Left lobe of liver (tissue), 2 donors: ENCODE data around the gene RASGRP1. TPM values are rescaled to one million over a fixed set of nuclear protein-coding genes. Genes with fewer than 3 reads are reported as not detected.

Experiments
- ATAC-seq: fragments of 200-7000 bp; cut with Tn5 transposase; one replicate; pipeline ENCODE4 v1.9.1; 2020; ENCODE audit warnings: mild to moderate bottlenecking, moderate library complexity
- DNase-seq: peaks from one replicate; pipeline ENCODE4 v3.0.0-alpha.2; 2020; ENCODE audit warnings: low spot score
- total RNA-seq: library from RNA; stranded (reverse); gene quantifications from one replicate; pipeline ENCODE4 v1.2.1, GENCODE V29; 2021
- donor health status: DM: no; HTN: no; CAD: no; lungs with moderate emphysema.
- donor health status: DM: no; HTN: yes; CAD: no.

Gene RASGRP1
- total RNA-seq, 1 donor from 2014 or later = 0.28 TPM

- no peak for ATAC-seq
- no peak for DNase-seq
Observed at GRCh38 chr15:38538328-38539007, 26.1 kb downstream of the RASGRP1 start.

DNA sequence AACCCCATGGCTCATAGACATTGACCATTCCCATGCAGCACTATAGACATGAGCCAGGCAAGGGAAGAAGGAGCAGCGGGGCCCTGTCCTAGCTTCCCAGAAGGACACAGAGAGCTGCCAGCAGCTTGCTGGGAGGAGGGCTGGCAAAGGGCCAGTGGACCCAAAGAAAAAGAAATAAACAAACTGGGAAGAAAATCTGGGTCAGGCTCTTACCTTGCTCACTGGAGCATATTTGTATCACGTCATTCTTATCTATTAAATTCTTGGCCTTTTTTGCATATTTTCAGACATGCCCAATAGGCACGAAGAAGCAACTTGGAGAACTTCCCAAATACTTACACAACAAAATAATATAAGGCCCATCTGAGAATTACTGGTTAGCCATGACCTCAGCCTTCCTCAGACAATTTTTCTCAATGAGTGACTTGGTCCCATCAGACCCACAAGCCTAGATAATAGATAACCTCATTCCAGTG, 28.4 kb downstream of the RASGRP1 start:
- no peak for ATAC-seq
- DNase-seq = no peak

DNA sequence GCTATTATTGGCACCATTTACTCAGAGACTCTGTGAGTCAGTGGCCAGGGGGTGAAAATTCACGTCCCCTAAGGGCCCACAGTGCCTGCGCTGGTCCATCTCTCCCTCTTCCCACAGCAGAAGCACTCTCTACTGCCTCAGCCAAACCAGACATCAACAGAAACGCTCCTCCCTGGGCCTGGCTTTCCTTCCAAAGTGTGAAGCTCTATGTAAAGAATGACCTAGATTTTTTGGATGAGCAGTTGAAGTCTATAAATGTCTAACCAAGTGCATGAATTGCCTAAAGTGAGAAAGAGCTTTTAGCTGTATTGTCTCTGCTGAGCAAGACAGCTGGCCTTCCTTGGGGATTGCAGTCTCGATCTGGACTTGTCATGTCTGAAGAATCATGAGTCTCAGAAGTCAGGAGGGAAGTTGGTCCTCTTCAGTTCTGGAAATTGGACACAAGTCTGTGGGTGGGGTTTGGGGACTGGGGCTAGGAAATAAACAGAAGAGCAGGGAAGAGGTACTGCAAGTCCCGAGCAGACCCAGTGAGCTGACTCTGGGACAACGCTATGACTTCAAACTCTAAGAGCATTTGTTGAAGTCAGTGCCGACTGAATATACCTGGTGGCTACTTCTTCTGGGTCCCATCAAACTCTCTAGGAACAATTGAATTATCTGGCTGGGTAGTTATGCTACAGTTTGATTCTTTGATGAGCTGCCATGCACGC, 29.0 kb downstream of the RASGRP1 start:
- DNase-seq = no peak
- ATAC-seq = no peak

DNA sequence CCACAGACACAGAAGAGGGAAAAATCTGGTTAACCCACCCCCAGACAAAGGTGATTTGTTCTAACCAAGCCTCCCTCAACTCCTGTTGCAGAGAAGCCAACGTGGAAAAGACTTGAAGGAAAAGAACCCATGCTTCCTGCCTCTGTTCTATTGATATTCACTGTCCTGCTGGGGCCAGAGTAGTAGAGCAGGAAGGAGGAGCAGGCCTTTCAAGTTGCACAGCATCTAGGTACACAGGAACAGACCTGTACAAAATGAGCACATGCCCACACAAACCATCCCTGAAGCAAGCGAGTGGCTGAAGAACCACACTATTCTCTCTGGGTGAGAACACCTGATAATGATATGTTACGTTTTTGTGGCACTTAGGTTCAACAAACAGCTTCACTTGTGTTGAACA, 29.9 kb downstream of the RASGRP1 start:
- ATAC-seq (no peak), DNase-seq (no peak)

DNA sequence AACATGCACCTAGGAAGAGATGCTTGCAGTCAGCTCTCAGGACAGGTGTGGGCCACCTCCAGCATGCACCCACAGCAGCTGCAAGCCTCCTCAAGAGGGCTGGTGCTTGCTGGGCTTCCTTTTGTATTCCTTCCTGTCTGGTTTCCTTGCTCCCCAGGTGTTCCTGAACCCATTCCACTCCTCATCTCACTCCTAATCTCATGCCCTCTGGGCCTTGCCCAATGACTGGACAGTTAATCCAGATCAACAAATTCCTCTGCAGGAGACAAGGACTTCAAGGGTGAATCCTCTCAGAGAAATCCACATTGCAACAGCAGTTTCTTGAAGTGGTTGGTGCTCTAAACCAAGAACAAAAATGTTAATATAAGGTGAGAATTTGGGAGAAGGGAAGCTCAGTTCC, 30.7 kb downstream of the RASGRP1 start:
- DNase-seq (no peak), ATAC-seq (no peak)

GRCh38 chr15:38533416-38533915, 31.1 kb downstream of the RASGRP1 start:
- DNase-seq = no peak
- ATAC-seq = no peak

DNA sequence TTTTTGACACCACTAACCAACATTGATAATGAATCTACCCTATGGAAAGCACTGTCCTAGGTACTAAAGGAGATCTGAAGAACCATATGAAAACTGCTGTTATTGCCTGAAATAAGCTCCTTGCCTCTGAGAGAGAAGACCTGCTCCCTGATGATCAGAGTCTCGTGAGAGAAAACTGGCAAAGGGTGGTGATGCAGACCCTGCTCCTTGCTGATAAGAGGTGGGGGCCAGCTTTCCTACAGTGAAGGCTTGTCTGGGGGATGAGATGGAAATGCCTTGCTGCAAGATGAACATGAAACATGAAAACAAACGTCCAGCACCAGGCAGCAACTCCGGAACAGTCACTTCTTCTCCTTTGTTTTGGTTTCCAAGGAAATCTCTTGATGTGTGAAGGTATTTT, 31.9 kb downstream of the RASGRP1 start:
- ATAC-seq = no peak
- no peak for DNase-seq

GRCh38 chr15:38531509-38531908, 33.1 kb downstream of the RASGRP1 start:
- ATAC-seq = no peak

DNA sequence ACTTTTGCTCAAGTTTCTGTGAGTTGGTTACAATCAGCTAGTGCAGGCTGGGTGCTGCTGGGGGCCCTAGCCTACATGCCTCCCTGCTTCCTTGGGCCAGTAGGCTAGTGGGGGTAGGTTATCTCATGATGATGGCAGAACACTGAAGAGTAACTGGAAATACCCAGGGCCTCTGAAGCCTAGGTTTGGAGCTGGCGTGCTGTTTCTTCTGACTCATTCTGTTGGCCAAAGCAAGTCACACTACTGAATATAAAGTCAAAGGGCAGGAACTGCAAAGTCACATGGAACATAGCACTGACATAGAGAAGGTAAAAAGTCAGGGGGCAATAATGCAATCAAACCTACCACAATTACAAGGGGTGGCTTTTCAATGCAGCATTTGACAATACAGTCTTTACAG, 34.5 kb downstream of the RASGRP1 start:
- DNase-seq (no peak), ATAC-seq (no peak)

More at GRCh38 chr15:38531509-38531908, 33.1 kb downstream of the RASGRP1 start:
- DNase-seq = no peak

DNA sequence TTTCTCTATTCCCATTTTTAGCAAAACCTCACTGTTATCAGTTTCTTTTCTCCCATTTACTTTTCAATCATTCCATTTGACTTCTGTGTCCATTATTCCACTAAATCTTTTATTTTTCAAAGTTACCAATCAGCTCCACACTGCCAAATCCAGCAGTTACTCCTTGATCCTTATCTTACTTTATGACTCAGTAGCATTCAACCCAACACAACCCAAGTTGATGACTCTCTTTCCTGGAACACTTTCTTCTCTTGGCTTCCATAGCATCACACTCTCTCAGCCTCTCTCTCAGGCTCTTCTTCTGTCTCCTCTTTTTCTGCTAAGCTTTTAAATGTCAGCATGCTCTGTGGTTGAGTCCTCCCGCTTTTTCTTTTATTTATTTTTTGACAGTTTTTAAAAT, 36.3 kb downstream of the RASGRP1 start:
- DNase-seq = no peak
- no peak for ATAC-seq

- DNase-seq = no peak
- ATAC-seq = no peak
Observed at GRCh38 chr15:38526158-38526557, 38.5 kb downstream of the RASGRP1 start.

DNA sequence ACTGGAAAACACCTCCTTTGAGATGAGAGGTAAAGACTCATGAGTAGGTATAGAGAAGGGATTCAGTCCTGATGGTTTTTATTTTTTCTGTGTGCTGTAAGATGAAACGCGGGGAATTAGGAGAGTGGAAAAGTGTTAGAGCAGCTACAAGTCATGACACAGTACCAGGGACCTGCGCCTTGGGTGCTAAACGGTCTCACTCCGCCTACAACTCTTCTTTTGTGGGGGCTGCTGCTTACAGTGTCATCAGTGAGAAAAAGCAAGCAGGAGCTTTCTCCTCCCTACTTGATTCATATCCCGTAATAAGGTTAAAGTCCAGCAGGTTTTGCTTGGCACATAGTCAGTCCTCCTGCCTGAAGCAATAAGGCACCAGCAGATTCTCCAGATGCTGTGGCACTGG, 39.1 kb downstream of the RASGRP1 start:
- DNase-seq = no peak
- ATAC-seq = no peak

DNA sequence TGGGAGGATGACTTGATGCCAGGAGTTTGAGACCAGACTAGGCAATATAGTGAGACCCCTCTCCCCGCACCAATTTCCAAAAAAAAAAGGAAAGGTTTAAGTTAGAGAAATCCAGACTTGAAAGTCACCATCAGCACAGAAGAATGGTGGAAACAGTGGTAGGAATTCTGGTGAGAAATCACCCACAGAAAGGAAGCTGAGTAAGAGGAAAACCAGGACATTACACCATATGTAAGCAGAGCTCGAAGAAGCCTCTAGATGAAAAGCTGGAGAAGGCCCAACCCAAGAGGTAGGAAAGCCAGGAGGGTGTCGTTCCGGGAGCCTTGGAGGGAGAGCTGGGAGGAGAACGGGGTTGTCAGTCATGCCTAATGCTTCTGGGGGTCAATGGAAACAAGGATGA, 40.5 kb downstream of the RASGRP1 start:
- ATAC-seq = no peak
- DNase-seq = no peak

- DNase-seq = no peak
- no peak for ATAC-seq
Observed at GRCh38 chr15:38522922-38523321, 41.7 kb downstream of the RASGRP1 start.

- ATAC-seq (no peak), DNase-seq (no peak)
Observed at GRCh38 chr15:38521316-38521715, 43.3 kb downstream of the RASGRP1 start.

GRCh38 chr15:38520035-38520434, 44.6 kb downstream of the RASGRP1 start:
- no peak for ATAC-seq
- no peak for DNase-seq

DNA sequence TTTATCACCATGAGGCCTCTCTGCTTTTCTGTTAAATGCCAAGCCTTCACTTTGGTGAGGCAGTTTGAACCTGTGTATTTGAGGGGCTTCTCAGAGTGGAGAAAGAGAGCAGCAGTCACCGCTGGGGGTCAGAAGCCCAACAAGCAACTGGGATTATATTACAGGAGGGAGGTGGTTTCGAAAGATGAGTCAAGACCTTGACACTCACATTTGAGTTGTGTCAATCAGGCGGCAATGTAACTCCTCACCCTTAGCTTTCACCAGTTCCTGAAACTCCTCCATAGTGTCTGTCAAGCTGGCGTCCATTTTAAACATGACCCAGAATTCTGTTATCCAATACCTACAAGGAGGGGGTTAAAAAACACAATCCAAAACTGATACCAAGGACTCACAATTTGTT, 46.5 kb downstream of the RASGRP1 start:
- no peak for ATAC-seq

DNA sequence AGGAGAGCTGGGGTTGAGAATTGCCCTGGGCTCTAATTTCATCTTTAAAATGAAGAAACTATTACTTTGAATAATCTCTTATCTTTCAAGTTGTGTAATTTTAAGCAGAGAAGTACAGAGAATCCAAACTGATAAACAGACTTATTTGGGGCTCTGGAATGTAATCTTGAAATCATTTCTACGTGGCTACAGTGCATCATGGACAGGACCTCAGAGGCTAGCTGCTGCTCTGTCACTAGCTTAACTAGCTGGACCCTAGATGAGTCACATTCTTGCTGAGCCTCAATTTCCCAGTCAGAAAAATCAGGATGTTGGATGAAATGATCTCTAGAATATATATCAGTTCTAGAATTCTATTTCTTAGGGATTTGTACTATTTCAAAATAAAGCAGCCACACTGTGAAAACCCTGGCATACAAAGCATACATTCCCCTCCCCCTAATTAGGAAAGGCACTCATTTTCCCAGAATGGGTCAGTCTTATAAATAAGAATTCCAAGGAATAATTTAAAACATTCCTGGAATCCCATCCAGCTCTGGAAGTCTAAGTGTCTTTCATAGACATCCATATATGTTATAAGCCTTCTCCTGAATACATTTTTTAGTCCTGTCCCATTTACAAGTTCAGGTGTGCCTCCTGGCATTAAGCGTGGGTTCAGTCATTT, 47.2 kb downstream of the RASGRP1 start:
- DNase-seq (no peak), ATAC-seq (no peak)

More for the DNA sequence above, 46.5 kb downstream of the RASGRP1 start:
- DNase-seq = no peak

DNA sequence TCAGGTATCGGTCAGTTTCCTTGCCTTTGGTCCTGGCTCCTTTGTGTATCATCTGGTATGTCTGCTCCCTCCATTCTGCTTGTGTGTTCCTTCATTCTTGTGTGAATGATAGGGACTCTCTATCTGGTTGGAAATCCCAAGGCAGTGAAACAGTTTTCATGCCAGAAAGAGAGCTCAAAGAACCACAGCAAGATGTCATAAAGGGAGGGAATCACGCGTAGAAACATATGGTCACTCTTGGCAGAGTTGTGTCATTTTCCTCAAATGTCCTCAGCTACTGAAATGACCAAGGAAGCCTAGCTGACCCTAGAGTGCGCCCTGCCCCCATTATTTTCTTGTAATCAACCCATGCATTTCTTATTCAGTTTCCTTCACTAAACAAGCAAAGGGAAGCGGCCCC, 48.0 kb downstream of the RASGRP1 start:
- ATAC-seq (no peak), DNase-seq (no peak)

DNA sequence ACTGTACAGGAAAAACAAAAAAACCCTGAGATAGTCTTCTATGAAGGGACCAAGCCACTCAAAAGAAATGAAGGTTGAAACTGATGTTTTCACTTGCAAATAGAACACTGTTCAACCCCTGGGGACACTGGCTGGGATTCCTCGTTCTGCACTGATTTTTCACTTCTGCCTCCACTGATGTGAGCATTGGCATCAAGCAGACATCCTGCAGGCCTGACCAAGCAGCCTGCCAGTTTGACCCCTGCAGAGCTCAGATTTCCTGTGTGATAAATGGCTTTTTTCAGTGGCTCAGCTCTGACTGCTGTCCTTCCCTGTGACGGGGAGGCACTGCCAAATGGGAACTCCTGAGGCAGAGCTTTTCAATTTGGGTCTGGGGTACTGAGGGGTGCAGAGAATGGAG, 50.0 kb downstream of the RASGRP1 start:
- no peak for ATAC-seq
- no peak for DNase-seq

GRCh38 chr15:38512901-38513300, 51.7 kb downstream of the RASGRP1 start:
- ATAC-seq (no peak), DNase-seq (no peak)

- ATAC-seq = no peak
- no peak for DNase-seq
Observed at GRCh38 chr15:38509152-38509551, 55.5 kb downstream of the RASGRP1 start.
